Measurements from ENCODE around the gene ATF5.

The ATF5 gene

DNA sequence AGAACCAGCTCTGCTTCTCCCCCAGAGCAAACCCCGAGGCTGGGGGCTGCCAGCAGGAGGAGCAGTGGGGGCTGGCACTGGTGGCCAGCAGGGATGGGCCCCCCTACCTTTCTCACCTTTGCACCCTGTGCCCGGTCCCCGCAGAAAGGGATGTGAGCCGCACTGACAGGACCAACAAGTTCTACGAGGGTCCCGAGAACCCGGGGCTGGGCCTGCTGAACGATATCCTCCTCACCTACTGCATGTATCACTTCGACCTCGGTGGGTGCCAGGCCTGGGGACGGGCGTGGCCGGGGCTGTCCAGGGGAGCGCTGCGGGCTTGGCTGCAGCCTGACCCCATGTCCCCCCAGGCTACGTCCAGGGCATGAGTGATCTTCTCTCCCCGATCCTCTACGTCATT lies 44.9 kb upstream of the ATF5 start:
- H3K23ac ChIP-seq (ENCODE audit: low read length in 2 of 2) = no peak overlapping the region
- H2BK120ac ChIP-seq (ENCODE audit: low read depth, low read length) = no peak overlapping the region
- H2AFZ ChIP-seq (ENCODE audit: low read depth, low read length) = no peak overlapping the region
- no peak overlapping the region for H2BK15ac ChIP-seq (ENCODE audit: low read depth, poor library complexity, severe bottlenecking)
- peaks cover 12% of the 10 kb centered on the region for H3K4me1 ChIP-seq (ENCODE audit: control insufficient read depth, insufficient read depth, low read depth, low read length)
- H2BK12ac ChIP-seq (ENCODE audit: low read length in 2 of 2) = no peak overlapping the region
- H2AK5ac ChIP-seq (ENCODE audit: low read length, severe bottlenecking) = no peak overlapping the region
- no peak overlapping the region for H4K8ac ChIP-seq (ENCODE audit: low read length)
- H3K9ac ChIP-seq (ENCODE audit: low read length) = no peak overlapping the region
- no peak overlapping the region for H3K27ac ChIP-seq (ENCODE audit: low read length, poor library complexity, severe bottlenecking)
- 97% methylated on average over 18 of the region's 18 CpGs for WGBS
- H3K4ac ChIP-seq (ENCODE audit: low read depth in 1 of 2, low read length in 2 of 2) = no peak overlapping the region
- no peak overlapping the region for H3K4me2 ChIP-seq (ENCODE audit: low read length, poor library complexity, severe bottlenecking)
- H2BK5ac ChIP-seq (ENCODE audit: low read depth, low read length, poor library complexity, severe bottlenecking) = no peak overlapping the region
- H3K27me3 ChIP-seq (ENCODE audit: control insufficient read depth in 1 of 2, insufficient read depth in 1 of 2, low read length in 2 of 2) = no peaks in the 10 kb centered on the region
- H3K9me3 ChIP-seq (ENCODE audit: control insufficient read depth, low read length) = peaks cover 3% of the 10 kb centered on the region
- DNase-seq = no peak
- no peak overlapping the region for H3K4me3 ChIP-seq (ENCODE audit: insufficient read depth in 1 of 2, low read depth in 1 of 2, low read length in 2 of 2)
- H3K14ac ChIP-seq (ENCODE audit: low read length in 2 of 2) = no peak overlapping the region
- H3K18ac ChIP-seq (ENCODE audit: low read depth in 1 of 2, low read length in 2 of 2) = no peak overlapping the region
- H3K36me3 ChIP-seq (ENCODE audit: control insufficient read depth in 1 of 2, insufficient read depth in 2 of 2, low read depth in 1 of 2, low read length in 2 of 2) = peaks cover 76 to 86% of the 10 kb centered on the region in 2 experiments
- peak overlapping the region; percentile 23 for H4K91ac ChIP-seq (ENCODE audit: low read length)
- peaks cover 40% of the 10 kb centered on the region for H3K79me1 ChIP-seq (replicated peaks; ENCODE audit: low read length, poor library complexity, severe bottlenecking)

DNA sequence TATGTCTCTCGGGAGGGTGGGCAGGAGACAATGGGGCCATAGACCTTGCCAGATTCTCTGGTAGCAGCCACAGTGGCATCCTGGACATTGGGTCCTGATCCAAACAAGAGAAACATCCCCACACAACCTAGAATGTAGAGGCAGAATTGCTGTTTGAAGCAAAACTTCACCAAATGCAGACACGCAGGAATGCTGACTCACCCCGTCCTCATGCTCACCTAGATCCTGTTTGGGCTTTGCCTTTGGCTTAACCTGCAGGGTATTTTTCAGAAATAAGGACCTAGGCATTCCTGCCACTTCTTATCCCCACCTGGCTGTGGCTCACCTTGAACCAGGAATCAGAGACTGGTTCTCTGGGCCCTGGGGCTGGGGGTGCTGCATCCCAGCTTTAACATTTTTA lies 44.2 kb upstream of the ATF5 start:
- Histone ChIP-seq H2AFZ (ENCODE audit: low read depth, low read length) (no peak overlapping the region), H3K4me2 (ENCODE audit: low read length, poor library complexity, severe bottlenecking) (no peak overlapping the region), H3K4me1 (ENCODE audit: control insufficient read depth, insufficient read depth, low read depth, low read length) (peaks cover 8% of the 10 kb centered on the region), H3K18ac (ENCODE audit: low read depth in 1 of 2, low read length in 2 of 2) (no peak overlapping the region), H2BK15ac (ENCODE audit: low read depth, poor library complexity, severe bottlenecking) (no peak overlapping the region), H3K23ac (ENCODE audit: low read length in 2 of 2) (no peak overlapping the region), H3K14ac (ENCODE audit: low read length in 2 of 2) (no peak overlapping the region), H2BK120ac (ENCODE audit: low read depth, low read length) (no peak overlapping the region), H2BK5ac (ENCODE audit: low read depth, low read length, poor library complexity, severe bottlenecking) (no peak overlapping the region), H2AK5ac (ENCODE audit: low read length, severe bottlenecking) (no peak overlapping the region), H3K36me3 (ENCODE audit: control insufficient read depth in 1 of 2, insufficient read depth in 2 of 2, low read depth in 1 of 2, low read length in 2 of 2) (peaks cover 69 to 87% of the 10 kb centered on the region in 2 experiments), H4K91ac (ENCODE audit: low read length) (no peak overlapping the region), H3K9ac (ENCODE audit: low read length) (no peak overlapping the region), H3K4me3 (ENCODE audit: insufficient read depth in 1 of 2, low read depth in 1 of 2, low read length in 2 of 2) (no peak overlapping the region), H3K27me3 (ENCODE audit: control insufficient read depth in 1 of 2, insufficient read depth in 1 of 2, low read length in 2 of 2) (no peaks in the 10 kb centered on the region), H3K27ac (ENCODE audit: low read length, poor library complexity, severe bottlenecking) (no peak overlapping the region), H3K79me1 (replicated peaks; ENCODE audit: low read length, poor library complexity, severe bottlenecking) (peaks cover 39% of the 10 kb centered on the region), H3K9me3 (ENCODE audit: control insufficient read depth, low read length) (peaks cover 3% of the 10 kb centered on the region), H4K8ac (ENCODE audit: low read length) (no peak overlapping the region), H3K4ac (ENCODE audit: low read depth in 1 of 2, low read length in 2 of 2) (no peak overlapping the region), H2BK12ac (ENCODE audit: low read length in 2 of 2) (no peak overlapping the region)
- 94% methylated on average over 3 of the region's 3 CpGs for WGBS
- no peak for DNase-seq

DNA sequence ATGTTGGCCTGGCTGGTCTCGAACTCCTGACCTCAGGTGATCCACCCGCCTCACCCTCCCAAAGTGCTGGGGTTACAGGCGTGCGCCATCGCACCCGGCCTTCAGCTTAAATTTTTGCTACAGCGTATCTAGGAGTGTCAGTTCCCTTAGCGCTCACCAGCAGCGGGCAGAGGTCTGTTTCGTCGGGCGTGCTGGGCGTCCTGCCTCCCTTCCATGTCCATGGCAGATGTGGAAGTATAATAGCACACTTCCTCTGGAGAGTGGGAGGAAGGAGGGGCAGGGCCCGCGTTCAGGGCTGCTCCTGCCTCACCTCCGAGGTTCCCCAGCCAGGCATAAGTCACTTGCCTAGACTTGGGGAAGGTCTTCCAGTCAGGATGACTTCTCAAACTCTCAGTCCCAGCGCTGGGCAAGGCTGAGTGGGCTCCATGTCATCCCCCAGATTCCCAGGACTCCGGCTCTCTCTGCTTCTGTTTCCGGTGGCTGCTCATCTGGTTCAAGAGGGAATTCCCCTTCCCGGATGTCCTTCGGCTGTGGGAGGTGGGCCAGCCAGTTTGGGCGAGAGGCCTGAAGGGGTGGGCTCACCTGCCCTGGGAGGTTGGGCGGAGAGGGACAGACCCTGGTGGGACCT lies 41.9 kb upstream of the ATF5 start:
- Histone ChIP-seq H2AK5ac (ENCODE audit: low read length, severe bottlenecking) (no peak overlapping the region), H3K14ac (ENCODE audit: low read length in 2 of 2) (no peak overlapping the region), H3K9ac (ENCODE audit: low read length) (no peak overlapping the region), H4K8ac (ENCODE audit: low read length) (no peak overlapping the region), H2AFZ (ENCODE audit: low read depth, low read length) (no peak overlapping the region), H4K91ac (ENCODE audit: low read length) (no peak overlapping the region), H3K4ac (ENCODE audit: low read depth in 1 of 2, low read length in 2 of 2) (no peak overlapping the region), H2BK5ac (ENCODE audit: low read depth, low read length, poor library complexity, severe bottlenecking) (no peak overlapping the region), H3K79me1 (replicated peaks; ENCODE audit: low read length, poor library complexity, severe bottlenecking) (peaks cover 19% of the 10 kb centered on the region), H2BK120ac (ENCODE audit: low read depth, low read length) (no peak overlapping the region), H3K27me3 (ENCODE audit: control insufficient read depth in 1 of 2, insufficient read depth in 1 of 2, low read length in 2 of 2) (peaks cover 0 to 2% of the 10 kb centered on the region in 2 experiments), H3K9me3 (ENCODE audit: control insufficient read depth, low read length) (peaks cover 3% of the 10 kb centered on the region), H3K4me3 (ENCODE audit: insufficient read depth in 1 of 2, low read depth in 1 of 2, low read length in 2 of 2) (no peak overlapping the region), H2BK12ac (ENCODE audit: low read length in 2 of 2) (no peak overlapping the region), H3K4me1 (ENCODE audit: control insufficient read depth, insufficient read depth, low read depth, low read length) (peaks cover 17% of the 10 kb centered on the region), H3K18ac (ENCODE audit: low read depth in 1 of 2, low read length in 2 of 2) (no peak overlapping the region), H3K23ac (ENCODE audit: low read length in 2 of 2) (no peak overlapping the region), H3K36me3 (ENCODE audit: control insufficient read depth in 1 of 2, insufficient read depth in 2 of 2, low read depth in 1 of 2, low read length in 2 of 2) (peaks cover 46 to 69% of the 10 kb centered on the region in 2 experiments), H2BK15ac (ENCODE audit: low read depth, poor library complexity, severe bottlenecking) (no peak overlapping the region), H3K4me2 (ENCODE audit: low read length, poor library complexity, severe bottlenecking) (no peak overlapping the region), H3K27ac (ENCODE audit: low read length, poor library complexity, severe bottlenecking) (no peak overlapping the region)
- DNase-seq = no peak
- WGBS = 94% methylated on average over 23 of the region's 23 CpGs

DNA sequence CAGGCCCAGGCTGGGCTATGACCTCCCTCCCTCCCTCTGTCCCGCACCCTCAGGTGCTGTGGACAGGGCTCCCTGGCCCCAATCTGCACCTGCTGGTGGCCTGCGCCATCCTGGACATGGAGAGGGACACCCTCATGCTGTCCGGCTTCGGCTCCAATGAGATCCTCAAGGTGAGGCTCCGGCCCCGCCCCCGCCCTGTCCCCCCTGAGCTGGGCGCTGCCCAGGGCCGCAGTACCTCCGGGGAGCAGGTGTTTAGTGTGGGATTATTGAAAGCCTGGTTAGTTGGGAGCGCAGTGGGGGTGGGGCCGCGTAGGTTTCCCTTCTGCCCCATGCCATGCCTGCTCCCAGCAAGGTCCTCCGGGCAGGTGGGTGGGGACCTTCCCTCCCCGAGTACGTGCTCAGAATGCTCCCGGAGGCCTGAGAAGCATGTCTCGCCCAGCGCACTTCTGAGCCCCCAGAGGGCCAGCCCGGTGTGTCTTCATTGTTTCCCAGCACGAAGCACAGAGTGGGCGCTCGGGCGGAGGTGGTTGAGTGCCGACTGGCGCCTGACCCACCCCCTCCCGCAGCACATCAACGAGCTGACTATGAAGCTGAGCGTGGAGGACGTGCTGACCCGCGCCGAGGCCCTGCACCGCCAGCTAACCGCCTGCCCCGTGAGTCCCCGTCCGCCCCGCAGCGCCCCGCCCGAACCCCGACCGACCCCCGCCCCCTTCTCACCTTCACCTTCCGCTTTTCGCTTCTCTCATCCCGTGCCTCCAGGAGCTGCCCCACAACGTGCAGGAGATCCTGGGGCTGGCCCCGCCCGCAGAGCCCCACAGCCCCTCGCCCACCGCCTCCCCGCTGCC lies 41.1 kb upstream of the ATF5 start:
- 94% methylated on average over 42 of the region's 54 CpGs for WGBS
- Histone ChIP-seq H3K36me3 (ENCODE audit: control insufficient read depth in 1 of 2, insufficient read depth in 2 of 2, low read depth in 1 of 2, low read length in 2 of 2) (peaks cover 39 to 62% of the 10 kb centered on the region in 2 experiments), H3K9me3 (ENCODE audit: control insufficient read depth, low read length) (peaks cover 3% of the 10 kb centered on the region), H3K79me1 (replicated peaks; ENCODE audit: low read length, poor library complexity, severe bottlenecking) (peaks cover 12% of the 10 kb centered on the region), H2AFZ (ENCODE audit: low read depth, low read length) (no peak overlapping the region), H3K4me2 (ENCODE audit: low read length, poor library complexity, severe bottlenecking) (no peak overlapping the region), H4K91ac (ENCODE audit: low read length) (no peak overlapping the region), H3K23ac (ENCODE audit: low read length in 2 of 2) (no peak overlapping the region), H2AK5ac (ENCODE audit: low read length, severe bottlenecking) (no peak overlapping the region), H2BK120ac (ENCODE audit: low read depth, low read length) (no peak overlapping the region), H3K4ac (ENCODE audit: low read depth in 1 of 2, low read length in 2 of 2) (no peak overlapping the region), H3K9ac (ENCODE audit: low read length) (no peak overlapping the region), H3K4me3 (ENCODE audit: insufficient read depth in 1 of 2, low read depth in 1 of 2, low read length in 2 of 2) (peak overlapping the region in 1 of 2 experiments; percentile 21), H3K14ac (ENCODE audit: low read length in 2 of 2) (no peak overlapping the region), H2BK15ac (ENCODE audit: low read depth, poor library complexity, severe bottlenecking) (no peak overlapping the region), H4K8ac (ENCODE audit: low read length) (no peak overlapping the region), H2BK5ac (ENCODE audit: low read depth, low read length, poor library complexity, severe bottlenecking) (no peak overlapping the region), H3K4me1 (ENCODE audit: control insufficient read depth, insufficient read depth, low read depth, low read length) (peaks cover 17% of the 10 kb centered on the region), H3K27me3 (ENCODE audit: control insufficient read depth in 1 of 2, insufficient read depth in 1 of 2, low read length in 2 of 2) (peaks cover 0 to 8% of the 10 kb centered on the region in 2 experiments), H3K27ac (ENCODE audit: low read length, poor library complexity, severe bottlenecking) (no peak overlapping the region), H2BK12ac (ENCODE audit: low read length in 2 of 2) (no peak overlapping the region), H3K18ac (ENCODE audit: low read depth in 1 of 2, low read length in 2 of 2) (no peak overlapping the region)
- no peak for DNase-seq
